ENCODE data around the gene CAPS. TPM values are rescaled to one million over a fixed set of nuclear protein-coding genes. Genes with fewer than 3 reads are reported as not detected.

CAPS gene
- total RNA-seq, 1 experiment from 2014 or later = 32.0 TPM

DNA sequence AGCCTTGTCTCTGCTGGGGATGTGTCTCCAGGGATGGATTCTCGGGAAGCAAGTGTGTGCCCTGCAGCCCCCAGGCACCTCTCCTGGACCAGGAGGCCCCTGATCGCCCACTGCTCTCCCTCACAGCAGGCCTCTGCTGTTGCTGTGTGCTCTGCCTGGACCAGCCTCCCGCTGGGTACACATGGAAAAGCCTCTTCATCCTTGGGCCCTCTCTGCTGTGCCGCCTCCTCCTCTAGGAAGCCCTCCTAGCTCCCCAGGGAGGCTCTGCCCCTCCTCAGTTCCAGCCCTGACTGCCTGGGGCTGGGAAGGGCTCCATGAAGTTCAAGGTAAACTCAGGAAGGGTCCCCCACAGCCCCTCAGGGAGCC is 22.5 kb upstream of the CAPS start:
- no peak overlapping the region for H3K4me2 ChIP-seq
- H3F3A ChIP-seq (ENCODE audit: insufficient read depth, low read depth) = no peaks in the 10 kb centered on the region; the same call in 1 of the 2 replicates
- H3K27me3 ChIP-seq (ENCODE audit: insufficient read depth, low read depth) = no peaks in the 10 kb centered on the region
- H4K20me1 ChIP-seq (ENCODE audit: insufficient read depth) = no peaks in the 10 kb centered on the region
- H3K9me2 ChIP-seq (ENCODE audit: insufficient read depth) = no peaks in the 10 kb centered on the region
- H3K4me3 ChIP-seq = no peak overlapping the region
- no peaks in the 10 kb centered on the region for H3K79me2 ChIP-seq (ENCODE audit: low read depth)
- H3K4me1 ChIP-seq (replicated peaks; ENCODE audit: insufficient read depth) = no peaks in the 10 kb centered on the region
- H3K27ac ChIP-seq = no peak overlapping the region
- TF ChIP-seq EZH2 (IDR thresholded peaks at IDR 0.05; ENCODE audit: low read depth) = no peak
- DNase-seq = no peak
- H3K36me3 ChIP-seq (ENCODE audit: low read depth) = no peaks in the 10 kb centered on the region
- H2AFZ ChIP-seq = no peak overlapping the region
- ChIA-PET POLR2A (ENCODE audit: unreplicated experiment) (no interaction called here), CTCF (interaction anchor here (0.6 kb wide), 1 partner anchor 116 kb away, joined by 6 read pairs; no protein-coding TSS in a partner anchor)
- intact Hi-C loops (cut with micrococcal nuclease; ENCODE audit: unreplicated experiment) = no loop called here
- no TSS peak for BruUV-seq (replicated peaks)
- H3K9me3 ChIP-seq (ENCODE audit: insufficient read depth, low read depth) = no peaks in the 10 kb centered on the region

DNA sequence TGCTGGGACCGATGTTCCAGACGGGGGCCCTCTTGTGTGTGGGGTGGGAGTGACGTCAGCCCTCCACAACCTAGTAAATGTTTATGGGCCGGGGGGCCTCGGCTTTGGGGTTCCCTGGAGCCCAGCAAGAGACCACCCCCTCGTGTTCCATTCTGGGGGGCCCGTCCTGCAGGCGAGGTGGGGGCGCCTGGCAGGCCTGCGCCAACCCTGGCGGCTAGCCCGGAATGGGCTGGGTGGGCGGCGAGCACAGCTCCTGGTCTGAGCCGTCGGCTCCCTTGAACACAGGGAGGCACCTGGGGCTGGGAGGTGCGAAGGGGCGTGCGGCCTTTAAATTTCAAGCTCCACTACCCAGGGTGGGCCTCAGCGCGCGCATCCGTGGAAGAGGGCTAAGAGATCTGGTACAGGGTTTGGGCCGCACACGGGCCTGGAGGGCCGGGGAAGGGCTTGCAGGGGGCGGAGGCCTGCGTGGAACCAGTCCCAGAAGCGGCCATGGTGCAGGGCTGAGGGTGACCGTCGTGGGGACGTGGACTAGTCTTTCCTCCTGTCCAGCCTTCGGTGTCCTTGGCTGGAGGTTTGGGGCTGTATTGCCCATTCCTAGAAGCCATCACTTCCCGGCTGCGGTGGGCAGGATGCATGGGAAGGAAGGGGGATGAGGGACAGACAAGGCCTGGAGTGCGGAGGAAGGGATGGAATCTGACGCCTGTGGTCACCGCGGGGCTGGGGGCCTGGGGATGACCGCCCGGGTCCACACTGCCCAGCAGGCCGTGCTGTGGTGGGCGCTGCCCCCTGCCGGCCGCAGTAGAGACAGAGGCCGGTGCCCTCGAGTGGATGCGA is 21.9 kb upstream of the CAPS start:
- BruUV-seq (replicated peaks) = no TSS peak
- ChIA-PET POLR2A (ENCODE audit: unreplicated experiment) (no interaction called here), CTCF (interaction anchor here (0.6 kb wide), 1 partner anchor 116 kb away, joined by 6 read pairs; no protein-coding TSS in a partner anchor)
- Histone ChIP-seq H3K27me3 (ENCODE audit: insufficient read depth, low read depth) (no peaks in the 10 kb centered on the region), H3K4me1 (replicated peaks; ENCODE audit: insufficient read depth) (no peaks in the 10 kb centered on the region), H3K9me3 (ENCODE audit: insufficient read depth, low read depth) (no peaks in the 10 kb centered on the region), H3F3A (ENCODE audit: insufficient read depth, low read depth) (no peaks in the 10 kb centered on the region; the same call in 1 of the 2 replicates), H3K36me3 (ENCODE audit: low read depth) (no peaks in the 10 kb centered on the region), H3K79me2 (ENCODE audit: low read depth) (no peaks in the 10 kb centered on the region), H4K20me1 (ENCODE audit: insufficient read depth) (peaks cover 4% of the 10 kb centered on the region; the same call in 1 of the 2 replicates), H3K27ac (no peak overlapping the region), H2AFZ (no peak overlapping the region), H3K4me2 (no peak overlapping the region), H3K4me3 (no peak overlapping the region), H3K9me2 (ENCODE audit: insufficient read depth) (no peaks in the 10 kb centered on the region)
- DNase-seq = no peak
- intact Hi-C loops (cut with micrococcal nuclease; ENCODE audit: unreplicated experiment) = loop anchor here (1.0 kb wide), 1 partner anchor 88 kb away; no protein-coding TSS in a partner anchor
- TF ChIP-seq, protein P1, sequence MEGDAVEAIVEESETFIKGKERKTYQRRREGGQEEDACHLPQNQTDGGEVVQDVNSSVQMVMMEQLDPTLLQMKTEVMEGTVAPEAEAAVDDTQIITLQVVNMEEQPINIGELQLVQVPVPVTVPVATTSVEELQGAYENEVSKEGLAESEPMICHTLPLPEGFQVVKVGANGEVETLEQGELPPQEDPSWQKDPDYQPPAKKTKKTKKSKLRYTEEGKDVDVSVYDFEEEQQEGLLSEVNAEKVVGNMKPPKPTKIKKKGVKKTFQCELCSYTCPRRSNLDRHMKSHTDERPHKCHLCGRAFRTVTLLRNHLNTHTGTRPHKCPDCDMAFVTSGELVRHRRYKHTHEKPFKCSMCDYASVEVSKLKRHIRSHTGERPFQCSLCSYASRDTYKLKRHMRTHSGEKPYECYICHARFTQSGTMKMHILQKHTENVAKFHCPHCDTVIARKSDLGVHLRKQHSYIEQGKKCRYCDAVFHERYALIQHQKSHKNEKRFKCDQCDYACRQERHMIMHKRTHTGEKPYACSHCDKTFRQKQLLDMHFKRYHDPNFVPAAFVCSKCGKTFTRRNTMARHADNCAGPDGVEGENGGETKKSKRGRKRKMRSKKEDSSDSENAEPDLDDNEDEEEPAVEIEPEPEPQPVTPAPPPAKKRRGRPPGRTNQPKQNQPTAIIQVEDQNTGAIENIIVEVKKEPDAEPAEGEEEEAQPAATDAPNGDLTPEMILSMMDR (conservative IDR thresholded peaks at IDR 0.05) = peak; percentile 64
- TF ChIP-seq EZH2 (IDR thresholded peaks at IDR 0.05; ENCODE audit: low read depth) = no peak

DNA sequence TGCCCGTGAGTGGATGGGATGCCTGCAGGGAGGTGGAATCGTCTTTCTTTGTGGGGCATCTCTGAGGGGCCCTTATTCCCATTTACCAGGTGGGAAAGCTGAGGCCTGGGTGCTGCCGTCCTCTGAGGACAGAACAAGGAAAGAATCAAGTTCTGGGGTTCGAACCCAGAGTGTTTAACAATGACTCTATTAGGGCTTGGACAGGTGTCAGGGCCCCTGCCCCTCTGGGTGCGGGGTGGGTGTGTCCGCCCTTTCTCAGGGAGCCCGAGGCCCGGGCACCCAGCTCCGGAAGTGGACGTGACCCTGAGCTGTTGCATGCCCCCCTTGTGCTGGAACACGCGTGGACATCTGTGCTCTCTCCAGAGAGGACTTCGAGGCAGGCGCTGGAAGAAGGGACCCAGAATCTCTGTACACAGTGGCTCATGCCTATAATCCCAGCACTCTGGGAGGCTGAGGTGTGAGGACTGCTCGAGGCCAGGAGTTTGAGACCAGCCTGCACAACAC is 21.2 kb upstream of the CAPS start:
- BruUV-seq (replicated peaks) = TSS peak; percentile 6

More for the DNA sequence above, 21.2 kb upstream of the CAPS start:
- TF ChIP-seq, protein P1 (conservative IDR thresholded peaks at IDR 0.05) = no peak
- TF ChIP-seq EZH2 (IDR thresholded peaks at IDR 0.05; ENCODE audit: low read depth) = no peak
- H3K4me2 ChIP-seq = no peak overlapping the region
- no peaks in the 10 kb centered on the region for H3K79me2 ChIP-seq (ENCODE audit: low read depth)
- ChIA-PET CTCF (no interaction called here), POLR2A (ENCODE audit: unreplicated experiment) (no interaction called here)
- intact Hi-C loops (cut with micrococcal nuclease; ENCODE audit: unreplicated experiment) = loop anchor here (1.0 kb wide), 1 partner anchor 89 kb away; no protein-coding TSS in a partner anchor
- no peak overlapping the region for H2AFZ ChIP-seq
- no peaks in the 10 kb centered on the region for H3K36me3 ChIP-seq (ENCODE audit: low read depth)
- H3K4me3 ChIP-seq = no peak overlapping the region
- no peaks in the 10 kb centered on the region for H3K9me3 ChIP-seq (ENCODE audit: insufficient read depth, low read depth)
- no peaks in the 10 kb centered on the region for H3K9me2 ChIP-seq (ENCODE audit: insufficient read depth)
- no peaks in the 10 kb centered on the region for H3K27me3 ChIP-seq (ENCODE audit: insufficient read depth, low read depth)
- H3K27ac ChIP-seq = no peak overlapping the region
- H4K20me1 ChIP-seq (ENCODE audit: insufficient read depth) = peaks cover 7% of the 10 kb centered on the region; the same call in 1 of the 2 replicates
- no peaks in the 10 kb centered on the region; the same call in 1 of the 2 replicates for H3F3A ChIP-seq (ENCODE audit: insufficient read depth, low read depth)
- DNase-seq = no peak
- no peaks in the 10 kb centered on the region for H3K4me1 ChIP-seq (replicated peaks; ENCODE audit: insufficient read depth)
